Measurements from ENCODE around the gene KNSTRN. TPM values are rescaled to one million over a fixed set of nuclear protein-coding genes. Genes with fewer than 3 reads are reported as not detected.

The KNSTRN gene
- total and polyA plus RNA-seq, 2 donors (not counting 3 experiments of a cell fraction or from before 2014, with no cell fraction given): 24.4 to 61.4 TPM

DNA sequence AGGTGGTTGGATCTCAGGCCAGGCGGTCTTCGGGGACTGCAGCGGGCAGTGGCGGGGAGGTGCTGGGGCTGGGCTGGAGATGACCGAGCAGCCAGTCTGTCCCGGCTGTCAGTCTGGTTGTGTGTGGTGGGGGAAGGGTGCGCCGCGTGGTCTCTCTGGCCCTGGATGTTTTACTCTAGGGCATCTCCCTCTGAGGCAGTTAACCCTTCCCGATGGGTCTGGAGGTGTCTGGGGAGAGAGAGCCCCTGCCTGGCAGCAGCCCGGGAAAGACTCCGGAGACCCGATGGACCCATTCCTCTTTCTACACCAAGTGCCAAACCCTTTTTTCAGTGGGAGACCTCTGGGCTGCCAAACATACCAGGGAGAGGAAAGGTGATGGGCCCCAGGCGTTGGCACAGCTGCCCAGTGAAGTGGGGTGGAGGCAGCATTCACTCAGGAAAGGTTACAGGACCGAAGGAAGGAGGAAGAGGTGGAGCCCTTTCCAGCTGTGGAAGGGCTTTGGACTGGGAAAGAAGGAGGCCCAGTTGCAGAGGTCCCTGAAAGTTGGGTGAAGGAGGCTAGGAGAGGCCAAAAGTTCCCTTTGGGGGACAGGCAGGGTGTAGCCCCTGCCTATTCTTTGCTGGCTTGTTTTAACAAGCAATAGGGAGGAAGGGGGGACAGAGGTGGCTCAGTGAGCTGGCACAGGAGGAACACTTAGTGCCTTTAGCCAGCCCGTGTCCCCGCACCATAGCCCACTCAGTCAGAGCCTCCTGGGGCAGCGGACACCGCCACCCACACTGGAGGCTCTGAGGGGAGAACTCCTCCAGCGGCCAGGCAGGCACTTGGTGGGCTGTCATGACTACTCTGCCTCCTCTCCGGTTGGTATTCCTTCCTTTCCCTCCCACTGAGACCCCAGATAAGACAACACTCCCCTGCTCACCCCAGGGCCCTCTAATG is 55.5 kb downstream of the KNSTRN start:
- H3K79me2 ChIP-seq (ENCODE audit: control insufficient read depth, insufficient read depth, low read length): peaks cover 6% of the 10 kb centered on the region
- no TSS peak for BruUV-seq (replicated peaks)
- H4K20me1 ChIP-seq (replicated peaks; ENCODE audit: control insufficient read depth, extremely low read depth, insufficient read depth, low read length): peaks cover 2% of the 10 kb centered on the region
- FAIRE-seq (no peak), DNase-seq (ENCODE audit: low read depth, low spot score) (no peak)
- peaks cover 6% of the 10 kb centered on the region for H3K4me1 ChIP-seq (ENCODE audit: control insufficient read depth, extremely low read depth, insufficient read depth, low read length)
- H3K27me3 ChIP-seq (ENCODE audit: control insufficient read depth in 2 of 2, insufficient read depth in 2 of 2, low read length in 2 of 2): peaks cover 64 to 70% of the 10 kb centered on the region in 2 experiments
- no peak overlapping the region for H2AFZ ChIP-seq (ENCODE audit: low read depth, low read length)
- H3K9me1 ChIP-seq (replicated peaks; ENCODE audit: control insufficient read depth, extremely low read depth, insufficient read depth, low read length): no peaks in the 10 kb centered on the region
- intact Hi-C loops (cut with micrococcal nuclease) (no loop called here), dilution Hi-C loops (cut with MboI; ENCODE audit: extremely low pct_ligation_motif_present, low sequenced_read_pairs) (no loop called here)
- ChIA-PET CTCF (no interaction called here), POLR2A (no interaction called here)
- H3K36me3 ChIP-seq (ENCODE audit: control insufficient read depth in 2 of 2, extremely low read depth in 1 of 2, insufficient read depth in 2 of 2, low read length in 2 of 2): no peaks in the 10 kb centered on the region
- no peaks in the 10 kb centered on the region for H3K9me3 ChIP-seq (replicated peaks; ENCODE audit: control insufficient read depth, insufficient read depth, low read length)
- no peak overlapping the region for H3K4me2 ChIP-seq (ENCODE audit: insufficient read depth, low read length)
- no peak overlapping the region for H3K9ac ChIP-seq (replicated peaks; ENCODE audit: extremely low read depth, insufficient read depth, low read length)
- H3K4me3 ChIP-seq (replicated peaks in 1 of 3; ENCODE audit: insufficient read depth in 1 of 3, low read depth in 1 of 3, low read length in 3 of 3): no peak overlapping the region
- TF ChIP-seq FOS (IDR thresholded peaks at IDR 0.05; ENCODE audit: borderline replicate concordance, insufficient read depth, low read length) (no peak), GATA2 (IDR thresholded peaks at IDR 0.05; ENCODE audit: insufficient read depth, insufficient read length, low read depth, low read length) (no peak), EZH2 (IDR thresholded peaks at IDR 0.05; ENCODE audit: borderline replicate concordance, low read depth, low read length, severe bottlenecking) (no peak), POLR2A (IDR thresholded peaks at IDR 0.05; ENCODE audit: low read depth, low read length) (no peak), MYC (IDR thresholded peaks at IDR 0.05; ENCODE audit: low read depth, low read length) (no peak), POLR2AphosphoS5 (IDR thresholded peaks at IDR 0.05; ENCODE audit: insufficient read depth, low read depth, low read length) (no peak), JUN (IDR thresholded peaks at IDR 0.05; ENCODE audit: borderline replicate concordance, insufficient read depth, insufficient read length, low read depth) (no peak)
- TF ChIP-seq, protein P1, sequence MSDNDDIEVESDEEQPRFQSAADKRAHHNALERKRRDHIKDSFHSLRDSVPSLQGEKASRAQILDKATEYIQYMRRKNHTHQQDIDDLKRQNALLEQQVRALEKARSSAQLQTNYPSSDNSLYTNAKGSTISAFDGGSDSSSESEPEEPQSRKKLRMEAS (IDR thresholded peaks at IDR 0.05; ENCODE audit: insufficient read depth, insufficient read length): no peak
- TF ChIP-seq, protein P2, sequence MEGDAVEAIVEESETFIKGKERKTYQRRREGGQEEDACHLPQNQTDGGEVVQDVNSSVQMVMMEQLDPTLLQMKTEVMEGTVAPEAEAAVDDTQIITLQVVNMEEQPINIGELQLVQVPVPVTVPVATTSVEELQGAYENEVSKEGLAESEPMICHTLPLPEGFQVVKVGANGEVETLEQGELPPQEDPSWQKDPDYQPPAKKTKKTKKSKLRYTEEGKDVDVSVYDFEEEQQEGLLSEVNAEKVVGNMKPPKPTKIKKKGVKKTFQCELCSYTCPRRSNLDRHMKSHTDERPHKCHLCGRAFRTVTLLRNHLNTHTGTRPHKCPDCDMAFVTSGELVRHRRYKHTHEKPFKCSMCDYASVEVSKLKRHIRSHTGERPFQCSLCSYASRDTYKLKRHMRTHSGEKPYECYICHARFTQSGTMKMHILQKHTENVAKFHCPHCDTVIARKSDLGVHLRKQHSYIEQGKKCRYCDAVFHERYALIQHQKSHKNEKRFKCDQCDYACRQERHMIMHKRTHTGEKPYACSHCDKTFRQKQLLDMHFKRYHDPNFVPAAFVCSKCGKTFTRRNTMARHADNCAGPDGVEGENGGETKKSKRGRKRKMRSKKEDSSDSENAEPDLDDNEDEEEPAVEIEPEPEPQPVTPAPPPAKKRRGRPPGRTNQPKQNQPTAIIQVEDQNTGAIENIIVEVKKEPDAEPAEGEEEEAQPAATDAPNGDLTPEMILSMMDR (IDR thresholded peaks at IDR 0.05; ENCODE audit: extremely low read depth in 1 of 2, insufficient read depth in 1 of 2, low read depth in 1 of 2, low read length in 2 of 2): no peak
- H3K27ac ChIP-seq (ENCODE audit: insufficient read depth, low read depth, low read length): no peak overlapping the region
